NCI-H2196 (cell line): ENCODE results near the gene GPR32.
"Not testable (repeated sequence)": the region's sequence is repeated elsewhere in the genome, so short reads cannot be mapped to it uniquely, and the experiment has no call there.

Experiments
- DNase-seq: peaks from one replicate; lab custom pipeline; 2025; ENCODE audit not compliant: unreplicated experiment; lab: John Stamatoyannopoulos, UW

GPR32 gene, protein sequence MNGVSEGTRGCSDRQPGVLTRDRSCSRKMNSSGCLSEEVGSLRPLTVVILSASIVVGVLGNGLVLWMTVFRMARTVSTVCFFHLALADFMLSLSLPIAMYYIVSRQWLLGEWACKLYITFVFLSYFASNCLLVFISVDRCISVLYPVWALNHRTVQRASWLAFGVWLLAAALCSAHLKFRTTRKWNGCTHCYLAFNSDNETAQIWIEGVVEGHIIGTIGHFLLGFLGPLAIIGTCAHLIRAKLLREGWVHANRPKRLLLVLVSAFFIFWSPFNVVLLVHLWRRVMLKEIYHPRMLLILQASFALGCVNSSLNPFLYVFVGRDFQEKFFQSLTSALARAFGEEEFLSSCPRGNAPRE

GRCh38 chr19:50770164-50770563, at the start of gene GPR32:
Gene GPR32 (plus strand): TSS chr19:50770464. CDS start chr19:50770601, 137 bp downstream.
- not testable (repeated sequence) for DNase-seq

DNA sequence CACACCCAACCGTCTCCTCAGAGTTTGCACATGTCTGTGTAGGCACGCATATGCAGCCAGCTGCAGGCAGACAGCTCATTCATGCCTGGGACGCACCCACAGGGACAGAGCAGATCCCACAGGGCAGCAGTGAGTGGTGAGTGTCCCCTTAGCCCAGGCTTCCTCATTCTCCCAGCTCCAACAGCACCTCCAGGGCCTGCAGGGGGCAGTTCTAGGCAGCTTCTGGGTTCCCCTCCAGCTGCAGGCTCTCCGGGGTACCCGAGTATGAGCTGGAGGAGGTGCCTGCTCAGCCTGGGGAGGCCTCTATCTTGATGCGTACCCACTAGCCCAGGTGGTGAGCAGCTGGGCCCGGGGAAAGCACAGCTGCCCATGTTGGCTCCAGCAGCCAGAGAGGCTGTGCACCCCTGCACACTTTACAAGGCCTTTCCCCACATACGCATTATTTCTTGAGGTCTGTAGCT, 49.3 kb upstream of the GPR32 start:
- no peak for DNase-seq

- DNase-seq: no peak
These were observed 48.7 kb upstream of the GPR32 start for GRCh38 chr19:50721441-50722137.

GRCh38 chr19:50722201-50723013, 47.9 kb upstream of the GPR32 start:
- DNase-seq: no peak

DNA sequence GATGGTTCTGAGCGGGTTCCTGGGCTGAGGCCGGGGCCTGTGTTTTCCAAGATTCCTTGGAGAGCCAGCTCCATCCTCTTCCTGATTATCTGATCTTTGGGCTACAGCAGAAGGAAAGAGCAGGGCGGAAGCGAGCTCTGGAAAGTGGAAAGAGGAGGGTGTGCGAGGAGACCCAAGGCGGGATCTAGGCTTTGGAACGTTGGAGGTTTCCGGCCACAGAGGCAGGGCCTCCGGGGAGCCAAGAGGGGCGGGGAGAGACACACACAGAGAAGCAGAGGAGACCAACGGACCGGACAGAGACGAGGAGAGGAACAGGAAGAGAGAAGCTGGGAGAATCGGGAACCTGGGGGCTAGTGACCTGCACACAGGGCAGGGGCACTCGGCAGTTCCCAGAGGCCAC, 47.2 kb upstream of the GPR32 start, which contains the start of gene CLEC11A:
TSS of gene CLEC11A (plus strand) at position 296 of the 400 bp plus-strand sequence. CDS start 162 bp downstream, outside the sequence.
- no peak for DNase-seq

- DNase-seq: no peak
These were observed 46.3 kb upstream of the GPR32 start for GRCh38 chr19:50723735-50724521.

GRCh38 chr19:50724522-50725217, 45.6 kb upstream of the GPR32 start:
- DNase-seq: peak; percentile 98

- no peak for DNase-seq
These were observed 44.9 kb upstream of the GPR32 start for GRCh38 chr19:50725218-50725910.

DNA sequence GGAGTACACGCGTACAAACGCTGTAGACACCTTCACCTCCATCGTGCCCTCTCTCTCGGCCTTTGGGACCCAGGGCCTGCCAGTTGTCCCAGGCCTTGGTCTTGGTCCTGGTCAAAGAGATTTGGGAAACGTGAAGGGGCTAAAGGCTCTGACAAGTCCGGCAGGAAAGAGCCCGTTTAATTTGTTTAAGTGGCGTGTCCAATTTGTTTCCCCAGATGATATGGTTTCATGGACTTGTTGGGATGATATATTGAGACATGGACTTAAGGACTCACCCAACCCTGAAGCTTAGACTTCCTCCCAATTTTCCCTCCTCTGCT, 44.4 kb upstream of the GPR32 start:
- no peak for DNase-seq

DNA sequence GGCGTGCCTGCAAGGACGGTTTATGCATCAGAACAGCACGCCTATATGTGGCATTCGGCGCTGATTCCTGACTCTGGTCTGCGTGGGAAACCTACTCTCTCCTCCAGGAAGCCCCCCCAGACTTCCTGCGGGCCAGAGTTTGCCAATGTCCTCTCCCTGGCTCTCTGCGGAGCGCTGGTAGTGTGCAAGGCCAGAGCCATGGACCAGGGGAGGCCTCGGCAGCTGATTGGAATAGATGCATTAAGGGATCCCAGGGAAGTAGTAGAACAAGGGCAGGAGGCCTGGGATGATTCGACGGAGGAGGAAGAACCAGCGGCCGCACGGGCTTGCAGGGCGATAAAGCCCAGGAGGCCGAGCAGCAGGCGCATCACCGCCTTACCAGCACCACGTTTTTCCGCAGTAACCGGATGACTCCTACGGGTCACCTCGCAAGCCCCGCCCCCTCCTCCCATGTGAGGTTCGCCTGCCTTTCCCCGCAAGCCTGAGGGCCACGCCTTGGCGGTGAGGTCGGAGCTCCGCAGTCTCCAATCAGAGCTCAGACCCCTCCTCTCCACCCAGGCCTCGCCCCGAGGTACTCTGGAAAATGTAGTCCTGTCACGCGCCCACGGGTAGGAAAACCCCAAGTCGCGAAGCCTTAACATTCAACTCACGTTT, 42.1 kb upstream of the GPR32 start:
- no peak for DNase-seq

DNA sequence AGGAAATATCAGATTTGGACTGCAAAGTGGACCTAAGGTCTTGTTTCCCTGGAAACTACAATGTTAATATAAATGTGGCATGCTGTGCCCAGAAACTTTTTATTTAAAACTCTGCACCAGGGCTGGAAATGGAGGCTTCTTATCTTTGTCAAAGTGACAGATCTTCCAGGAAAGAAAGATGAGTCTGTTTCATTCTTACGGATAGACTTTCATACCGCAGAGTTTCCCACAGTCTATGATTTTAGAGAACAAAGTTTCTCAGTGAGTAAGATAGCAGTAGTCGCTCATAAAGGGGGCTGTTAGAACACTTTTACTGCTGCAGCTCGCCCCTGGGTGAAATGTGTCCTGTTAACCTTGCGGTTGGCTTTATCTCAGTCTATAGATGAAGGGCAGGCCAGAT, 40.4 kb upstream of the GPR32 start:
- DNase-seq: no peak

DNA sequence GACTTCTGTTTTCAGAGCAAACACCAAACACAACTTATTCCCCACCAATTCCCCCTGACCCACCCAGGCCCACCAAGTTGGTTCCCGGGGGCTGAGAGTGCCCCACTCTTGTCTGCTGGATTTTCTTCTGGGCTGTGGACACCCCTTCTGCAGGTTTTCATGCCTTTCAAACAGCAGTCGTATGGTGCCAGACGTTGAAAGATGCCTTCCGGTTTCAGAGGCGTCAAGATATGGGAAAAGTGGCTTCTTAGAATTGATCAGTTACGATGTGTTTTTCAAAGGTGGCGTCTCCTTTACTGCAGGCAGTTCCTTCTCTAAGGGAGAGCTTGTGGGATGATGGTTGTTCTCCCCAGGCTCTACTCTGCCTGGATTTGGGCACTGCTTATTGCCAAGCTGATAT, 34.4 kb upstream of the GPR32 start:
- DNase-seq: no peak

DNA sequence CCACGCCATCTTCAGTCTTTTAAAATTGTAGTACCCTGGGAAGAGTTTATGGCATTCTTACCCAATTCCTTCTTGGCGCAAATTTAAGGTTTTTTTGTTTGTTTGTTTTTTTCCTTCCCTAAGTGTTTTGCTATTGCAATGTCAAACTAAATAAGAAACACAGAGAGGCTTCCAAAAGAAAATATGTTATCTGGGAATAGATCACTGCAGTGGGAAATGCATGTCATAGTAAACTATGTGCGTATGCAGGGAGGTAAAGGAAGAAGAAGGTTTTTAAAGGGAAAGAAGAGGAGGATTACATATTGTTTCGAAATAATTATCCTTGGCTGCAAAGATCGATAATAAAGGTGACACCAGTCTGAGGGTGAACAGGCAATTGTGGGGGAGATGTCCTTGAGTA, 33.9 kb upstream of the GPR32 start:
- no peak for DNase-seq

- no peak for DNase-seq
These were observed 30.9 kb upstream of the GPR32 start for GRCh38 chr19:50739132-50739913.

DNA sequence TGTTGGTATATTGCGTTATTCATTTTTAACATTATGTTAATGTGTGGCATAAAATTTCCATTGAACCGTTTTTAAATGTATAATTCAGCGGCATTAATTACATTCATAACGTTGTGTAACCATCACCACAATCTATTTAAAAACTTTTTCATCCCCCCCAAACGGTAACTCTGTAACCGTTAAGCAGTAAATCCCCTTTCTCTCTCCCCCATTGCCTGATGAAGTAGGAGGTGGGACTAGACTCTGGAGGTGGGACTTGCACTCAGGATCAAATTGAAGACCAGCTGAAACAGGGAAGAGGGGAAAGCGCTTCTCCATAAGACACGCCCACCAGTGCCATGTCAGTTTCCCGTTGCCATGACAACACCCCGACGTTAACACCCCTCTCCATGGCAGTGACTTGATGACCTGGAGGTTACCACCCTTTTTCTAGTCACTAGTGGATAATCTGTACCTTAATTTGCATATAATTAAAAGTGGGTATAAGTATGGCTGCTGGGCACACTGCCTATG, 30.3 kb upstream of the GPR32 start:
- DNase-seq: no peak

GRCh38 chr19:50741179-50741933, 28.9 kb upstream of the GPR32 start:
- DNase-seq: no peak

- no peak for DNase-seq
These were observed 26.7 kb upstream of the GPR32 start for GRCh38 chr19:50743537-50743936.
